GM23338 (cell line): ENCODE data around the gene PRR13. TPM values are rescaled to one million over a fixed set of nuclear protein-coding genes. Genes with fewer than 3 reads are reported as not detected.

Experiments
- ATAC-seq: fragments of 200-7000 bp; cut with Tn5 transposase; 3 replicates; pipeline ENCODE4 v1.9.1; 2020
- DNase-seq: peaks from one replicate; pipeline ENCODE4 v3.0.0-alpha.2; 2015; ENCODE audit warnings: low spot score
- H2AFZ ChIP-seq: fragments of 200-600 bp; sonication (generic); 2 replicates; pipeline ENCODE4 v1.8.0; 2016; ENCODE audit warnings: antibody characterized with exemption, mild to moderate bottlenecking, moderate library complexity
- H3F3A ChIP-seq: fragments of 200-600 bp; sonication (generic); replicated peaks from 2 replicates; pipeline ENCODE4 v1.8.0; 2017; ENCODE audit warnings: antibody characterized with exemption, mixed run types, low read depth
- H3K27ac ChIP-seq: fragments of 200-600 bp; sonication (generic); 2 replicates; pipeline ENCODE4 v1.6.1; 2016; ENCODE audit warnings: low read depth
- H3K27me3 ChIP-seq: fragments of 200-600 bp; sonication (generic); 2 replicates; pipeline ENCODE4 v1.8.0; 2016; ENCODE audit warnings: mild to moderate bottlenecking, mixed run types, moderate library complexity; ENCODE audit not compliant: insufficient read depth
- H3K36me3 ChIP-seq: fragments of 200-600 bp; sonication (generic); 2 replicates; pipeline ENCODE4 v1.8.0; 2016; ENCODE audit warnings: mild to moderate bottlenecking; ENCODE audit not compliant: insufficient read depth
- H3K4me1 ChIP-seq: fragments of 200-600 bp; sonication (generic); 2 replicates; pipeline ENCODE4 v1.8.0; 2016; ENCODE audit warnings: mild to moderate bottlenecking, moderate library complexity; ENCODE audit not compliant: insufficient read depth
- H3K4me2 ChIP-seq: fragments of 200-600 bp; sonication (generic); 2 replicates; pipeline ENCODE4 v1.7.1; 2017; ENCODE audit warnings: mixed run types
- H3K4me3 ChIP-seq: fragments of 200-600 bp; sonication (generic); 2 replicates; pipeline ENCODE4 v1.6.1; 2016; ENCODE audit warnings: mixed run types
- H3K79me2 ChIP-seq: fragments of 200-600 bp; sonication (generic); replicated peaks from 2 replicates; pipeline ENCODE4 v1.8.0; 2017; ENCODE audit warnings: mild to moderate bottlenecking; ENCODE audit not compliant: insufficient read depth
- H3K9me2 ChIP-seq: fragments of 200-600 bp; sonication (generic); 2 replicates; pipeline ENCODE4 v1.8.0; 2017; ENCODE audit not compliant: insufficient read depth
- H4K20me1 ChIP-seq: fragments of 200-600 bp; sonication (generic); replicated peaks from 2 replicates; pipeline ENCODE4 v1.8.0; 2017; ENCODE audit warnings: mild to moderate bottlenecking; ENCODE audit not compliant: insufficient read depth
- H3K27ac Mint-ChIP-seq: 2 replicates; pipeline ENCODE4 v1.8.0; 2020; ENCODE audit warnings: inconsistent platforms, mild to moderate bottlenecking, moderate library complexity, mixed read lengths
- H3K27me3 Mint-ChIP-seq: 3 replicates; pipeline ENCODE4 v1.8.0; 2022; ENCODE audit warnings: low read depth, mild to moderate bottlenecking, moderate library complexity, mixed read lengths, inconsistent platforms; ENCODE audit not compliant: insufficient read depth, poor library complexity
- H3K36me3 Mint-ChIP-seq: 3 replicates; pipeline ENCODE4 v1.8.0; 2021; ENCODE audit warnings: low read depth, mild to moderate bottlenecking, inconsistent platforms, moderate library complexity, mixed read lengths
- H3K4me1 Mint-ChIP-seq: 3 replicates; pipeline ENCODE4 v1.8.0; 2020; ENCODE audit warnings: mild to moderate bottlenecking, inconsistent platforms, mixed read lengths
- H3K4me3 Mint-ChIP-seq: 3 replicates; pipeline ENCODE4 v1.8.0; 2021; ENCODE audit warnings: moderate library complexity, mild to moderate bottlenecking, inconsistent platforms, mixed read lengths
- H3K9me3 Mint-ChIP-seq: 3 replicates; pipeline ENCODE4 v1.8.0; 2020; ENCODE audit warnings: moderate library complexity, mild to moderate bottlenecking, inconsistent platforms, mixed read lengths
- CREB1 ChIP-seq: fragments of 250-450 bp; sonication (Bioruptor Pico); IDR thresholded peaks from 2 replicates; pipeline ENCODE4 v1.5.0; 2020; ENCODE audit warnings: low read depth, mild to moderate bottlenecking, moderate library complexity
- EZH2 ChIP-seq: fragments of 200-600 bp; sonication (generic); IDR thresholded peaks from one replicate; pipeline ENCODE4 v1.8.0; 2017; ENCODE audit warnings: antibody characterized with exemption, mild to moderate bottlenecking, low read depth; ENCODE audit not compliant: unreplicated experiment
- JUNB ChIP-seq: IDR thresholded peaks from one replicate; pipeline ENCODE4 v1.6.1; 2016; ENCODE audit warnings: antibody characterized with exemption; ENCODE audit not compliant: unreplicated experiment
- POLR2AphosphoS5 ChIP-seq: IDR thresholded peaks from 2 replicates; pipeline ENCODE4 v1.6.1; 2016; ENCODE audit warnings: antibody characterized with exemption, low read depth
- ZNF114 ChIP-seq: fragments of 250-450 bp; sonication (Bioruptor Pico); IDR thresholded peaks from 2 replicates; pipeline ENCODE4 v1.5.0; 2020; ENCODE audit warnings: mild to moderate bottlenecking, moderate library complexity
- polyA plus RNA-seq: library from polyadenylated mRNA; unstranded; fragments of >200 nt; fragmentation: Nextera tagmentation; extraction: Ambion mirVana; gene quantifications from 2 replicates; pipeline ENCODE4 v1.2.1, GENCODE V29; 2016
- total RNA-seq: library from RNA; depleted of rRNA; stranded (reverse); fragments of >200 nt; shearing (Covaris generic); gene quantifications from 2 replicates; pipeline ENCODE4 v1.2.3, GENCODE V29; 2014
- TF ChIP-seq, protein P1 (sequence below): IDR thresholded peaks from one replicate; pipeline ENCODE4 v1.6.1; 2018; ENCODE audit warnings: antibody characterized with exemption; ENCODE audit not compliant: unreplicated experiment
- TF ChIP-seq, protein P2 (sequence below): IDR thresholded peaks from 2 replicates; pipeline ENCODE4 v1.6.1; 2016; ENCODE audit warnings: antibody characterized with exemption
- TF ChIP-seq, protein P3 (sequence below): fragments of 250-450 bp; sonication (Bioruptor Pico); IDR thresholded peaks from 2 replicates; pipeline ENCODE4 v1.5.0; 2020; ENCODE audit warnings: mild to moderate bottlenecking, moderate library complexity

The PRR13 gene
- total and polyA plus RNA-seq, 2 experiments from 2014 or later: 70.5 to 303 TPM

DNA sequence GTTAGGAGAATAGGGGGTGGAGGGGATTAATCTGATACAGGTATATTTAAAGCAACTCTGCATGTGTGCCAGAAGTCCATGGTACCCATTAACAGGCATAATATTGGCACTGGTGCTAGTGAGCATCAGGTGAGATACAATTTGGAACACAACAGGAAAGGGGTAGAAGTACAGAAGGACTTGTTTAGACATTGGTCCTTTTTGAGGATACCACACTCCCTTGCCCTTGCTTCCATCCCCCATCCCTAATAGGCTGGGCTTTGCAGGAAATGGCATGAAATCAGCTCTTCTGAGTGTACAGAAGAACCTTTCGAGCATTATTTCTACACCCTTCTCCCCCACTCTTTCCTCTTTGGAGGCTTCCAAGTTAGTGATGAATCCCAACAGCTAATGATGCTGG lies 26.7 kb downstream of the PRR13 start:
- H3K27ac Mint-ChIP-seq: no peak overlapping the region
- Histone ChIP-seq H3K27me3 (no peaks in the 10 kb centered on the region), H4K20me1 (peaks cover 74% of the 10 kb centered on the region), H3K9me2 (no peaks in the 10 kb centered on the region), H3K4me2 (no peak overlapping the region), H3K36me3 (peaks cover 92% of the 10 kb centered on the region), H3K27ac (peak overlapping the region; percentile 33; the same call in 1 of the 2 replicates), H2AFZ (no peak overlapping the region), H3K79me2 (peaks cover 77% of the 10 kb centered on the region), H3K4me3 (no peak overlapping the region), H3F3A (peaks cover 53% of the 10 kb centered on the region), H3K4me1 (peaks cover 12% of the 10 kb centered on the region)
- H3K4me3 Mint-ChIP-seq: no peak overlapping the region
- DNase-seq: no peak
- no peaks in the 10 kb centered on the region for H3K27me3 Mint-ChIP-seq
- no peak for ATAC-seq
- H3K4me1 Mint-ChIP-seq: peaks cover 28% of the 10 kb centered on the region
- H3K36me3 Mint-ChIP-seq: peaks cover 100% of the 10 kb centered on the region
- TF ChIP-seq CREB1 (no peak), JUNB (no peak), ZNF114 (CRISPR knock-in tag) (no peak), POLR2AphosphoS5 (no peak), EZH2 (no peak)
- TF ChIP-seq, protein P1, sequence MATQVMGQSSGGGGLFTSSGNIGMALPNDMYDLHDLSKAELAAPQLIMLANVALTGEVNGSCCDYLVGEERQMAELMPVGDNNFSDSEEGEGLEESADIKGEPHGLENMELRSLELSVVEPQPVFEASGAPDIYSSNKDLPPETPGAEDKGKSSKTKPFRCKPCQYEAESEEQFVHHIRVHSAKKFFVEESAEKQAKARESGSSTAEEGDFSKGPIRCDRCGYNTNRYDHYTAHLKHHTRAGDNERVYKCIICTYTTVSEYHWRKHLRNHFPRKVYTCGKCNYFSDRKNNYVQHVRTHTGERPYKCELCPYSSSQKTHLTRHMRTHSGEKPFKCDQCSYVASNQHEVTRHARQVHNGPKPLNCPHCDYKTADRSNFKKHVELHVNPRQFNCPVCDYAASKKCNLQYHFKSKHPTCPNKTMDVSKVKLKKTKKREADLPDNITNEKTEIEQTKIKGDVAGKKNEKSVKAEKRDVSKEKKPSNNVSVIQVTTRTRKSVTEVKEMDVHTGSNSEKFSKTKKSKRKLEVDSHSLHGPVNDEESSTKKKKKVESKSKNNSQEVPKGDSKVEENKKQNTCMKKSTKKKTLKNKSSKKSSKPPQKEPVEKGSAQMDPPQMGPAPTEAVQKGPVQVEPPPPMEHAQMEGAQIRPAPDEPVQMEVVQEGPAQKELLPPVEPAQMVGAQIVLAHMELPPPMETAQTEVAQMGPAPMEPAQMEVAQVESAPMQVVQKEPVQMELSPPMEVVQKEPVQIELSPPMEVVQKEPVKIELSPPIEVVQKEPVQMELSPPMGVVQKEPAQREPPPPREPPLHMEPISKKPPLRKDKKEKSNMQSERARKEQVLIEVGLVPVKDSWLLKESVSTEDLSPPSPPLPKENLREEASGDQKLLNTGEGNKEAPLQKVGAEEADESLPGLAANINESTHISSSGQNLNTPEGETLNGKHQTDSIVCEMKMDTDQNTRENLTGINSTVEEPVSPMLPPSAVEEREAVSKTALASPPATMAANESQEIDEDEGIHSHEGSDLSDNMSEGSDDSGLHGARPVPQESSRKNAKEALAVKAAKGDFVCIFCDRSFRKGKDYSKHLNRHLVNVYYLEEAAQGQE: no peak
- TF ChIP-seq, protein P2, sequence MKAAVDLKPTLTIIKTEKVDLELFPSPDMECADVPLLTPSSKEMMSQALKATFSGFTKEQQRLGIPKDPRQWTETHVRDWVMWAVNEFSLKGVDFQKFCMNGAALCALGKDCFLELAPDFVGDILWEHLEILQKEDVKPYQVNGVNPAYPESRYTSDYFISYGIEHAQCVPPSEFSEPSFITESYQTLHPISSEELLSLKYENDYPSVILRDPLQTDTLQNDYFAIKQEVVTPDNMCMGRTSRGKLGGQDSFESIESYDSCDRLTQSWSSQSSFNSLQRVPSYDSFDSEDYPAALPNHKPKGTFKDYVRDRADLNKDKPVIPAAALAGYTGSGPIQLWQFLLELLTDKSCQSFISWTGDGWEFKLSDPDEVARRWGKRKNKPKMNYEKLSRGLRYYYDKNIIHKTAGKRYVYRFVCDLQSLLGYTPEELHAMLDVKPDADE: no peak
- TF ChIP-seq, protein P3, sequence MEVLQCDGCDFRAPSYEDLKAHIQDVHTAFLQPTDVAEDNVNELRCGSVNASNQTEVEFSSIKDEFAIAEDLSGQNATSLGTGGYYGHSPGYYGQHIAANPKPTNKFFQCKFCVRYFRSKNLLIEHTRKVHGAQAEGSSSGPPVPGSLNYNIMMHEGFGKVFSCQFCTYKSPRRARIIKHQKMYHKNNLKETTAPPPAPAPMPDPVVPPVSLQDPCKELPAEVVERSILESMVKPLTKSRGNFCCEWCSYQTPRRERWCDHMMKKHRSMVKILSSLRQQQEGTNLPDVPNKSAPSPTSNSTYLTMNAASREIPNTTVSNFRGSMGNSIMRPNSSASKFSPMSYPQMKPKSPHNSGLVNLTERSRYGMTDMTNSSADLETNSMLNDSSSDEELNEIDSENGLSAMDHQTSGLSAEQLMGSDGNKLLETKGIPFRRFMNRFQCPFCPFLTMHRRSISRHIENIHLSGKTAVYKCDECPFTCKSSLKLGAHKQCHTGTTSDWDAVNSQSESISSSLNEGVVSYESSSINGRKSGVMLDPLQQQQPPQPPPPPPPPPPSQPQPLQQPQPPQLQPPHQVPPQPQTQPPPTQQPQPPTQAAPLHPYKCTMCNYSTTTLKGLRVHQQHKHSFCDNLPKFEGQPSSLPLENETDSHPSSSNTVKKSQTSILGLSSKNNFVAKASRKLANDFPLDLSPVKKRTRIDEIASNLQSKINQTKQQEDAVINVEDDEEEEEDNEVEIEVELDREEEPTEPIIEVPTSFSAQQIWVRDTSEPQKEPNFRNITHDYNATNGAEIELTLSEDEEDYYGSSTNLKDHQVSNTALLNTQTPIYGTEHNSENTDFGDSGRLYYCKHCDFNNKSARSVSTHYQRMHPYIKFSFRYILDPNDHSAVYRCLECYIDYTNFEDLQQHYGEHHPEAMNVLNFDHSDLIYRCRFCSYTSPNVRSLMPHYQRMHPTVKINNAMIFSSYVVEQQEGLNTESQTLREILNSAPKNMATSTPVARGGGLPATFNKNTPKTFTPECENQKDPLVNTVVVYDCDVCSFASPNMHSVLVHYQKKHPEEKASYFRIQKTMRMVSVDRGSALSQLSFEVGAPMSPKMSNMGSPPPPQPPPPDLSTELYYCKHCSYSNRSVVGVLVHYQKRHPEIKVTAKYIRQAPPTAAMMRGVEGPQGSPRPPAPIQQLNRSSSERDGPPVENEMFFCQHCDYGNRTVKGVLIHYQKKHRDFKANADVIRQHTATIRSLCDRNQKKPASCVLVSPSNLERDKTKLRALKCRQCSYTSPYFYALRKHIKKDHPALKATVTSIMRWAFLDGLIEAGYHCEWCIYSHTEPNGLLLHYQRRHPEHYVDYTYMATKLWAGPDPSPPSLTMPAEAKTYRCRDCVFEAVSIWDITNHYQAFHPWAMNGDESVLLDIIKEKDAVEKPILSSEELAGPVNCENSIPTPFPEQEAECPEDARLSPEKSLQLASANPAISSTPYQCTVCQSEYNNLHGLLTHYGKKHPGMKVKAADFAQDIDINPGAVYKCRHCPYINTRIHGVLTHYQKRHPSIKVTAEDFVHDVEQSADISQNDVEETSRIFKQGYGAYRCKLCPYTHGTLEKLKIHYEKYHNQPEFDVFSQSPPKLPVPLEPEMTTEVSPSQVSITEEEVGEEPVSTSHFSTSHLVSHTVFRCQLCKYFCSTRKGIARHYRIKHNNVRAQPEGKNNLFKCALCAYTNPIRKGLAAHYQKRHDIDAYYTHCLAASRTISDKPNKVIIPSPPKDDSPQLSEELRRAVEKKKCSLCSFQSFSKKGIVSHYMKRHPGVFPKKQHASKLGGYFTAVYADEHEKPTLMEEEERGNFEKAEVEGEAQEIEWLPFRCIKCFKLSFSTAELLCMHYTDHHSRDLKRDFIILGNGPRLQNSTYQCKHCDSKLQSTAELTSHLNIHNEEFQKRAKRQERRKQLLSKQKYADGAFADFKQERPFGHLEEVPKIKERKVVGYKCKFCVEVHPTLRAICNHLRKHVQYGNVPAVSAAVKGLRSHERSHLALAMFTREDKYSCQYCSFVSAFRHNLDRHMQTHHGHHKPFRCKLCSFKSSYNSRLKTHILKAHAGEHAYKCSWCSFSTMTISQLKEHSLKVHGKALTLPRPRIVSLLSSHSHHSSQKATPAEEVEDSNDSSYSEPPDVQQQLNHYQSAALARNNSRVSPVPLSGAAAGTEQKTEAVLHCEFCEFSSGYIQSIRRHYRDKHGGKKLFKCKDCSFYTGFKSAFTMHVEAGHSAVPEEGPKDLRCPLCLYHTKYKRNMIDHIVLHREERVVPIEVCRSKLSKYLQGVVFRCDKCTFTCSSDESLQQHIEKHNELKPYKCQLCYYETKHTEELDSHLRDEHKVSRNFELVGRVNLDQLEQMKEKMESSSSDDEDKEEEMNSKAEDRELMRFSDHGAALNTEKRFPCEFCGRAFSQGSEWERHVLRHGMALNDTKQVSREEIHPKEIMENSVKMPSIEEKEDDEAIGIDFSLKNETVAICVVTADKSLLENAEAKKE: no peak
- no peaks in the 10 kb centered on the region for H3K9me3 Mint-ChIP-seq
